K562 (cell line): ENCODE data around the gene KIN. TPM values are rescaled to one million over a fixed set of nuclear protein-coding genes. Genes with fewer than 3 reads are reported as not detected.

ENCODE experiments used
- ATAC-seq: fragments of 200-7000 bp; cut with Tn5 transposase; 3 replicates; pipeline ENCODE4 v1.9.1; 2020; ENCODE audit warnings: moderate library complexity
- BruUV-seq: library from RNA; stranded (reverse); fragments of 400-500 nt; replicated peaks from 2 replicates; lab custom pipeline; 2021; lab: Mats Ljungman, UMichigan
- CTCF ChIA-PET: fragments of 300-600 bp; formaldehyde crosslinking; extraction: SDS; loops from one replicate; lab custom pipeline; 2021; ENCODE audit warnings: low intra/inter-chr PET ratio; lab: Yijun Ruan, JAX
- POLR2A ChIA-PET: fragments of 300-600, 350-650 bp; sonication (Branson Sonifier 250); formaldehyde crosslinking; extraction: SDS; loops from one replicate; lab custom pipeline; 2021; ENCODE audit warnings: antibody characterized with exemption, inconsistent platforms; lab: Yijun Ruan, JAX
- DNase-seq, 4 experiments: peaks; one replicate each; pipeline versions ENCODE4 v3.0.0 to v3.0.0-alpha.2; 2011 to 2018; ENCODE audit warnings: low spot score in 3 of 4, mixed read lengths in 3 of 4; ENCODE audit errors: extremely low read depth in 1 of 4
- FAIRE-seq: peaks from 2 replicates; lab custom pipeline; 2011; peaks lifted over from hg19 to GRCh38; lab: Jason Lieb, UNC
- H2AFZ ChIP-seq: 2 replicates; pipeline ENCODE4 v1.6.0; 2011; ENCODE audit warnings: low read depth, low read length, control low read depth, inconsistent platforms
- H3K27ac ChIP-seq: fragments of 200-600 bp; 3 replicates; pipeline ENCODE4 v1.8.0; 2011; ENCODE audit warnings: low read depth, mild to moderate bottlenecking, control low read depth, inconsistent platforms, low read length, moderate library complexity, mixed read lengths; ENCODE audit errors: extremely low read depth
- H3K27me3 ChIP-seq, 2 experiments: fragments of 300-600 bp in 1 of 2; 2 replicates in 1 of 2; 3 replicates in 1 of 2; pipeline versions ENCODE4 v1.6.0 to v1.8.0; 2011; ENCODE audit warnings: inconsistent platforms in 2 of 2, low read length in 2 of 2, mild to moderate bottlenecking in 1 of 2, mixed read lengths in 1 of 2, moderate library complexity in 1 of 2; ENCODE audit not compliant: control insufficient read depth in 2 of 2, insufficient read depth in 2 of 2
- H3K36me3 ChIP-seq: fragments of 300-600 bp; 3 replicates; pipeline ENCODE4 v1.8.0; 2011; ENCODE audit warnings: mild to moderate bottlenecking, low read length, inconsistent platforms; ENCODE audit not compliant: control insufficient read depth, insufficient read depth
- H3K4me1 ChIP-seq, 2 experiments: fragments of 200-600 bp in 1 of 2; replicated peaks in 1 of 2; 2 replicates in 1 of 2; 3 replicates in 1 of 2; pipeline versions ENCODE4 v1.5.1 to v1.8.0; 2011; ENCODE audit warnings: inconsistent platforms in 2 of 2, low read length in 2 of 2, mild to moderate bottlenecking in 1 of 2, mixed read lengths in 1 of 2, moderate library complexity in 1 of 2; ENCODE audit not compliant: control insufficient read depth in 2 of 2, insufficient read depth in 2 of 2
- H3K4me2 ChIP-seq: 2 replicates; pipeline ENCODE4 v1.6.1; 2011; ENCODE audit warnings: low read length, control low read depth, inconsistent platforms, mixed read lengths; ENCODE audit not compliant: insufficient read depth
- H3K4me3 ChIP-seq: fragments of 200-600 bp; sonication (generic), shearing (Covaris generic); 2 replicates; pipeline ENCODE4 v1.5.1; 2016; ENCODE audit warnings: control low read depth, inconsistent platforms
- H3K79me2 ChIP-seq: fragments of 200-600 bp; 3 replicates; pipeline ENCODE4 v1.8.0; 2011; ENCODE audit warnings: low read length, inconsistent platforms; ENCODE audit not compliant: control insufficient read depth, insufficient read depth
- H3K9ac ChIP-seq, 2 experiments: 2 replicates each; pipeline versions ENCODE4 v1.6.0 to v1.6.1; 2011; ENCODE audit warnings: low read depth in 2 of 2, low read length in 2 of 2, control low read depth in 1 of 2, inconsistent platforms in 1 of 2, mild to moderate bottlenecking in 1 of 2, mixed read lengths in 1 of 2; ENCODE audit not compliant: insufficient read depth in 1 of 2
- H3K9me1 ChIP-seq: one replicate; pipeline ENCODE4 v1.6.0; 2011; ENCODE audit warnings: inconsistent platforms, mild to moderate bottlenecking, low read length, moderate library complexity; ENCODE audit not compliant: control insufficient read depth, insufficient read depth
- H3K9me3 ChIP-seq: replicated peaks from 2 replicates; pipeline ENCODE4 v1.5.1; 2011; ENCODE audit warnings: low read depth, low read length, inconsistent platforms; ENCODE audit not compliant: control insufficient read depth, insufficient read depth
- H4K20me1 ChIP-seq: replicated peaks from 2 replicates; pipeline ENCODE4 v1.6.1; 2011; ENCODE audit warnings: low read length, inconsistent platforms, mixed read lengths; ENCODE audit not compliant: control insufficient read depth, insufficient read depth
- CEBPB ChIP-seq: fragments of 450-650 bp; IDR thresholded peaks from 2 replicates; pipeline ENCODE4 v1.6.1; 2016; ENCODE audit warnings: missing genetic modification characterization, missing compliant biosample characterization
- DPF2 ChIP-seq: fragments of 450-650 bp; IDR thresholded peaks from 2 replicates; pipeline ENCODE4 v1.6.1; 2016
- ETV5 ChIP-seq: sonication (generic); formaldehyde crosslinking; IDR thresholded peaks from 2 replicates; pipeline ENCODE4 v1.4.0; 2020; ENCODE audit warnings: low read depth, mild to moderate bottlenecking, missing genetic modification reagents
- GTF3C2 ChIP-seq: IDR thresholded peaks from 3 replicates; pipeline ENCODE4 v1.6.1; 2011; ENCODE audit warnings: borderline replicate concordance, mild to moderate bottlenecking, moderate library complexity; ENCODE audit not compliant: insufficient read length; ENCODE audit errors: extremely low read depth
- ILK ChIP-seq: fragments of 450-650 bp; IDR thresholded peaks from 2 replicates; pipeline ENCODE4 v1.6.1; 2016; ENCODE audit warnings: missing genetic modification characterization, low read depth, mild to moderate bottlenecking, missing compliant biosample characterization, moderate library complexity, borderline replicate concordance
- MEIS2 ChIP-seq: fragments of 450-650 bp; IDR thresholded peaks from 2 replicates; pipeline ENCODE4 v1.6.1; 2014; ENCODE audit warnings: mild to moderate bottlenecking; ENCODE audit not compliant: partially characterized antibody
- MITF ChIP-seq: IDR thresholded peaks from 2 replicates; pipeline ENCODE4 v1.6.1; 2014; ENCODE audit warnings: antibody characterized with exemption
- RHOXF2B ChIP-seq: fragments of 250-450 bp; sonication (Bioruptor Pico); conservative IDR thresholded peaks from 2 replicates; pipeline ENCODE4 v1.5.1; 2021
- SMAD2 ChIP-seq: fragments of 150-350 bp; IDR thresholded peaks from 2 replicates; pipeline ENCODE4 v1.6.1; 2014; ENCODE audit warnings: low read depth, mild to moderate bottlenecking, low read length
- TCF3 ChIP-seq: sonication (generic); formaldehyde crosslinking; IDR thresholded peaks from 2 replicates; pipeline ENCODE4 v1.4.0; 2020; ENCODE audit warnings: mild to moderate bottlenecking, missing genetic modification reagents
- XRCC3 ChIP-seq: fragments of 450-650 bp; IDR thresholded peaks from 2 replicates; pipeline ENCODE4 v1.6.1; 2017; ENCODE audit warnings: mild to moderate bottlenecking, moderate library complexity
- ZNF12 ChIP-seq: sonication (generic); formaldehyde crosslinking; IDR thresholded peaks from 2 replicates; pipeline ENCODE4 v1.4.0; 2020; ENCODE audit warnings: mild to moderate bottlenecking, missing genetic modification reagents
- ZZZ3 ChIP-seq: fragments of 450-650 bp; IDR thresholded peaks from 2 replicates; pipeline ENCODE4 v1.6.1; 2016; ENCODE audit warnings: antibody characterized with exemption, mild to moderate bottlenecking, moderate library complexity
- WGBS: fragments of 100-300 bp; shearing (Covaris generic); methylation state at CpG from one replicate; pipeline ENCODE4 v1.1.6; 2016; ENCODE audit warnings: low coverage, mixed read lengths; ENCODE audit not compliant: insufficient coverage; ENCODE audit errors: missing lambda C conversion rate; 5-methylcytosine and 5-hydroxymethylcytosine counted together
- in situ Hi-C: fragments of 300-500 bp; cut with MboI; formaldehyde crosslinking; loops from 4 replicates; pipeline ENCODE4 v1.15.0; 2018; ENCODE audit warnings: inconsistent platforms, mixed read lengths
- intact Hi-C: fragments of 100-400 bp; cut with micrococcal nuclease; formaldehyde crosslinking; loops from 2 replicates; pipeline ENCODE4 v1.14.2; 2022
- polyA plus RNA-seq, 8 experiments: library from polyadenylated mRNA; depleted of rRNA in 4 of 8; stranded (reverse) in 5 of 8; unstranded in 3 of 8; fragments of >200 nt; fragmentation: Nextera tagmentation in 2 of 8; fragmentation: Illumina TruSeq in 1 of 8; extraction: Ambion mirVana in 2 of 8; extraction: Trizol in 1 of 8; gene quantifications; 2 replicates each; pipeline versions ENCODE4 v1.2.1 to v1.2.3, GENCODE V29; 2011 to 2014; ENCODE audit warnings: inconsistent platforms in 1 of 8, missing spikeins in 1 of 8
- total RNA-seq, 7 experiments: library from RNA; depleted of rRNA in 6 of 7; stranded (reverse); fragments of >200 nt in 6 of 7; fragmentation: Illumina TruSeq in 2 of 7; extraction: Trizol in 2 of 7; gene quantifications; 2 replicates each; pipeline versions ENCODE4 v1.2.1 to v1.2.3, GENCODE V29; 2011 to 2021; ENCODE audit warnings: low replicate concordance in 1 of 7

The KIN gene
- total and polyA plus RNA-seq, 9 of the 15 experiments (the other 6 are each of a cell fraction or from before 2014, with no cell fraction given), result 11.7 to 35.6 (median 16.0) TPM

GRCh38 chr10:7802606-7803005, 14.8 kb upstream of the KIN start:
- 0 out of 2 replicates have a peak, but pooled peaks cover 4% of the 10 kb centered on the region for H4K20me1 ChIP-seq
- no peak overlapping the region for H3K4me2 ChIP-seq
- H2AFZ ChIP-seq, result no peak overlapping the region
- peaks cover 88% of the 10 kb centered on the region for H3K36me3 ChIP-seq
- TF ChIP-seq SMAD2 (no peak), MEIS2 (peak; percentile 22), TCF3 (peak; percentile 45; the same call in 1 of the 2 replicates)
- FAIRE-seq (no peak), DNase-seq (no peak), ATAC-seq (no peak)
- H3K27me3 ChIP-seq, result no peaks in the 10 kb centered on the region
- ChIA-PET CTCF (no interaction called here), POLR2A (interaction anchor here (0.6 to 1.0 kb wide), 3 partner anchors 9 to 63 kb away, joined by 3 to 5 read pairs (median 3); partner anchors contain the start of gene TAF3)
- H3K27ac ChIP-seq, result no peak overlapping the region
- 77% methylated on average over 4 of the region's 4 CpGs for WGBS
- no peak overlapping the region for H3K4me3 ChIP-seq
- intact Hi-C loops (no loop called here), in situ Hi-C loops (no loop called here)
- no peaks in the 10 kb centered on the region for H3K4me1 ChIP-seq
- no peaks in the 10 kb centered on the region for H3K9me1 ChIP-seq
- peaks cover 3% of the 10 kb centered on the region; the same call in 1 of the 3 replicates for H3K79me2 ChIP-seq
- H3K9me3 ChIP-seq, result no peaks in the 10 kb centered on the region
- no peak overlapping the region for H3K9ac ChIP-seq
- no TSS peak for BruUV-seq

GRCh38 chr10:7797582-7797981, 9.8 kb upstream of the KIN start:
- Histone ChIP-seq H3K79me2 (peaks cover 51% of the 10 kb centered on the region), H3K4me3 (no peak overlapping the region), H3K36me3 (peaks cover 83% of the 10 kb centered on the region), H4K20me1 (peaks cover 9% of the 10 kb centered on the region), H3K4me2 (no peak overlapping the region), H3K27ac (peak overlapping the region; percentile 50; the same call in 2 of the 3 replicates), H2AFZ (no peak overlapping the region), H3K9ac (no peak overlapping the region), H3K9me1 (no peaks in the 10 kb centered on the region), H3K4me1 (peaks cover 0 to 20% of the 10 kb centered on the region in 2 experiments; a peak in 2 of 5 replicates), H3K27me3 (no peaks in the 10 kb centered on the region), H3K9me3 (no peaks in the 10 kb centered on the region)
- intact Hi-C loops, result no loop called here
- WGBS, result 50% methylated on average over 6 of the region's 6 CpGs
- in situ Hi-C loops, result no loop called here
- POLR2A ChIA-PET, result interaction anchor here (0.6 to 1.4 kb wide), 3 partner anchors 12 to 26 kb away, joined by 3 read pairs; partner anchors contain the start of gene TAF3
- CTCF ChIA-PET, result no interaction called here
- FAIRE-seq, result peak; percentile 75
- peak; percentile 37 to 71 (median 52) for DNase-seq
- no TSS peak for BruUV-seq
- ATAC-seq, result peak; percentile 53; the same call in 2 of the 3 replicates
- TF ChIP-seq ILK (tag) (no peak), ETV5 (CRISPR knock-in tag) (no peak), XRCC3 (no peak), ZZZ3 (no peak), CEBPB (no peak), ZNF12 (CRISPR knock-in tag) (no peak), RHOXF2B (CRISPR knock-in tag) (no peak), MITF (no peak), DPF2 (peak; percentile 63), GTF3C2 (no peak)
